Bone marrow (tissue), 2 donors: ENCODE measurements around the gene THEM4.
"Not testable (repeated sequence)": the region's sequence is repeated elsewhere in the genome, so short reads cannot be mapped to it uniquely, and the experiment has no call there.

ENCODE experiments used
- DNase-seq, 2 donors: peaks; one replicate each; lab custom pipeline; 2025; lab: John Stamatoyannopoulos, UW

THEM4 gene

DNA sequence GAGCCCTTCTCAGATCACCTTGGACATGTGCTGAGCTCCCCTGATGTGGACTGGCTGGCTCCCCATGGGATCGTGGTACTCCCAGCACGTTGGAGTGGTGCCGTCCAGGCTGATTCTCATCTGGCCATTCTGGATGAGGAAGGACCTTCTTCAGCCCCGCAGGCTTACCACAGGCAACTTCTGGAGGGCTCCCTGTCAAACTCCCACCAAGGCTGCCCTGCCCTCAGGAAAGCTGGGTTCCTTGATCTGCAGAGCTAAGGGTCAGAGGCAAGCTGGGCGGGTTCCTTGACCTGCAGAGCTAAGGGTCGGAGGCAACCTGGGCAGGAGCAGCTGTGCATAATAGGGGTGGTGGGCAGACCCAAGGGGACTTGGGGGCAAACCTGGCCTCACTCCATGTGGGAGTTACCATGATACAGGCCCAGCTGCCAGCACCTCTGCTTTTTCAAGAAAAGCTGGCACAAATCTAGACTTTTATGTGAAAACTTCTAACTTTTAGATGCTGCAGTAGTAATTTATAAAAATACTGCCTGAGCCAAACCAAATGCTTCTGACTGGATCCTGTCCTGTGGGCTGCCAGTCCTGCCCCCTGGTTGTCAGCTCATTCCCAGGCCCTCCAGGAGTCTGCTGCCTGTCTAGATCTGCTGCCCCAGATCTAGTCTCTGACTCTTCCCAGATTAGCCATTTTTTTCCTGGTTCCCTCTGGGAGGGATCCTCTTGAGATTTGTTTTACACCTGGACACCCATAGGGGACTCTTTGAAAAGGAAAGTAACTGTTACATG, 50.2 kb downstream of the THEM4 start:
- DNase-seq: no peak

DNA sequence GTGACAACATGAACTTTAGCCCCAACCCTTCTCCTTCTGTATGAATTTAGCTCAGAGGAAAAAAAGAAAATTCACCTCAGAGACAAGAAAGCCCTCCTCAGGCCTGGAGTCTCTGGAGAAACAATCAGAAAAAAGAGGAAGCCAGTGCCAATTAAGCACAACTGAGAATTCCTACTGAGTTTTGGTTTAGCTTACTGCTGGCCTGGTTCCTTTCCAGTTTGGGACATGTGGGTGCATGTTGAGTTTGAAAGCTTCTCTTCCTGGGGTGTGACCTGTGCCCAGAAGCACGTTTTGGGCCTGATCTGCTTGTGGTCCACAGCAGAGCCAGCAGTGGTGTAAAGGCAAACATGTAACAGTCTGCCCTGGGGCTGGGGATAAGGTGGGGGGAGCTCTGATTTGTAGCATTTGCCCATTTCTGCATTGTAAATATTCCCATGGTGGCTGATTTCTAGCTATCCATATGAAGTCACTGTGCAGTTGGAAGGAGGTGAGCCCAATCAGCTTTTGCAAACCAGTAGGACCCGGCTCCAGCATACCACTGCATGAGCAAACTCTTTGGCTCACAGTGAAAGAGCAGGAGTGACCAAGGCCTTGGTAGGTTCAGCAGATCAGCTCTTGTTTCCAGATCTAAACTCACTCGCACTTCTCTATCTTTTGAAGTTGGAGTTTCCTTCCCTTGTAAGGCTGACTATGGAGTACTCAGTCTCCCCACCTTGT, 51.1 kb downstream of the THEM4 start:
- DNase-seq: no peak

- DNase-seq: no peak
Observed at GRCh38 chr1:151855933-151856332, 53.4 kb downstream of the THEM4 start.

DNA sequence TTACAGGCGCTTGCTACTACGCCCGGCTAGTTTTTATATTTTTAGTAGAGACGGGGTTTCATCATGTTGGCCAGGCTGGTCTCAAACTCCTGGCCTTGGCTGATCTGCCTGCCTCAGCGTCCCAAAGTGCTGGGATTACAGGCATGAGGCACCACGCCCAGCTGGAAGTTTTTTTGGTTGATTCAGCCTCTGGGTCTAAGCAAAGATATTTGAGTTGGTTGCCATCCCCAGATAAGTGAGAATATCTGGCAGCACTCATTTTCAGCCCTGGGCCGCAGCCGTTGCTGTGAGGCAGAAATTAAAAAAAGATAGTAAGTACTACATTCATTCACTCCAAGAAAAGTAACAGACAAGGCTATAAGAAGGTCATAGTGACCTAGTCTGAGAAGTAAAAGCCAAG, 53.8 kb downstream of the THEM4 start:
- not testable (repeated sequence) for DNase-seq

- DNase-seq: no peak
Observed at GRCh38 chr1:151854658-151855057, 54.7 kb downstream of the THEM4 start.

- DNase-seq: no peak
Observed at GRCh38 chr1:151853411-151853943, 55.8 kb downstream of the THEM4 start, which contains the start of gene THEM5. TSS of gene THEM5 (minus strand) at chr1:151853712. CDS start at chr1:151853565, 147 bp downstream.

- no peak for DNase-seq
Observed at GRCh38 chr1:151852733-151853132, 56.6 kb downstream of the THEM4 start.

- DNase-seq: no peak
Observed at GRCh38 chr1:151851886-151852285, 57.4 kb downstream of the THEM4 start.

- DNase-seq: no peak
Observed at GRCh38 chr1:151849871-151850270, 59.4 kb downstream of the THEM4 start.

DNA sequence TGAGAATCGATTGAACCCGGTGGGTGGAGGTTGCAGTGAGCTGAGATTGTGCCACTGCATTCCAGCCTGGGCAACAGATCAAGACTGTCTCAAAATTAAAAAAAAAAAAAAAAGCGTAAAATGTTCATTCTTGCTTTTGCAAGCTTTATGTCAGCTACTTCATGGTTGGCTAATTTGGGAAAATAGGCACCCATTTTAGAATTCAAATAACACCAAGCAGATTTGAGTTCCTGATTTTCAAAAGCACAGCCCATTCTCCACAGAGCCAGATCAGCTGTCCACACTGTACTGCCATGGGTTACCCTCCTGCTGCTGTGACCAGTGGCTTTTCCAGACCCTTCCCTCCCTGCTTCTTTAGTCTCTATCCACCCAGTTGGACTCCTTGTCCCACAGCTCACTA, 60.2 kb downstream of the THEM4 start:
- DNase-seq: no peak

DNA sequence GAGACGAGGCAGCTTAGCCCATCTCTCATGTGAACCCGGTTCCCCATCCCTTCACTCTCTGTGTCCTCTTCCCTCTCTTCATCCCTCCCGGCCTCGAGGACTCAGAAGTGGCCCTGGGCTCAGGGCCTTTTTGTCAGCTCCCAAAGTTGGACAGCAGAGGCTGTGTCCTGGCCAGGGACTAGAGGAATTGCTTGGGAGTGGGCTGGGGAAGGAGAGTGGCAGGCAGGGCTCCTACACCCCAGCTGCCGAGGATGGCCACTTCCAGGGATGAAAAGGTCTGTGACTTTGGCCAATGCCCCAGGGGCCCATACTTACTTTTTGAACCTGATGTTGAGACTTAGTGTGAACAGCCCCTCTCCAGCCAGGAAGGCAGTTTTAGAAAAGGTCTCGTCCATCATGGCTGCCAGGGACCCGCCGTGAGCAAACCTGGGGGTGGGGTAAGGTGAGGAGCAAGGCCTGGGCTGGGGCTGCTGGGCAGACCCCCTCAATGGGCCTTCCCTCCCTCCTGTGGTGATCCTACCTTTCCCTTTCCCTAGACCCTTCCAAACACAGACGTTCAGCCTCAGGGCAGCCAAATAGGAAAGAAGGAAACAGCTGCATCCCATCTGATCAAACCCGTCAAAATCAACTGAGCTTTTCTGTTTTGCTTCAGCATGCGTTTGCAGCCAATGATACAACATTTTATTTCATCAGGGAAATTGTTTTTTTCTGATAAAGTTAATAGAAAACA, 61.3 kb downstream of the THEM4 start:
- DNase-seq: no peak

DNA sequence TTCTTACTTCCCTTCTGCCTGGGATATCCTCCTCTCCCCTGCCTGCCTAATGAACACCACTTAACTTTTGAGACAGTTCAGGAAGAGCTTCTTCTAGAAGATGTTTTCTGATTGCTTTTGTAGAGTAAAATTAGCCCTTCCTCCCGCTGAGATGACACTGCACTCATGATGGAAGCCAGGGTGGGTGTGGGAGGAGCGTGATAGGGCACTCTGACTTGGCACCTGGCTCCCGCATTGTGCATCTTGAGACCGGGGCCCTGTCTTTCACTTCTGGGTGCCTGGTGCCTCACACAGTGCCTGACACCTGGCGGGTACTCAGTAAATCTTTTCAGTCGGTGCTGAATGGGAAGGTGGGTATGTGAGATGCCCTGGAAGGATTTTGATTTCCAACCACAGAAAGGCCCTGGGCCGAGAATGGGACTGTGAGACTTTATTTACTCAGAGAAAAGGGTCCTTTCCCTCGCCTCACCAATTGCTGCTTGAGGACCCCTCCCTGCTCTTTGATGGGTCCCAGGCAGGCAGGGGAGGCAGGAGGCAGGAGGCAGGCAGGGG, 62.5 kb downstream of the THEM4 start:
- DNase-seq: no peak

- no peak for DNase-seq
Observed at GRCh38 chr1:151846062-151846568, 63.2 kb downstream of the THEM4 start.

DNA sequence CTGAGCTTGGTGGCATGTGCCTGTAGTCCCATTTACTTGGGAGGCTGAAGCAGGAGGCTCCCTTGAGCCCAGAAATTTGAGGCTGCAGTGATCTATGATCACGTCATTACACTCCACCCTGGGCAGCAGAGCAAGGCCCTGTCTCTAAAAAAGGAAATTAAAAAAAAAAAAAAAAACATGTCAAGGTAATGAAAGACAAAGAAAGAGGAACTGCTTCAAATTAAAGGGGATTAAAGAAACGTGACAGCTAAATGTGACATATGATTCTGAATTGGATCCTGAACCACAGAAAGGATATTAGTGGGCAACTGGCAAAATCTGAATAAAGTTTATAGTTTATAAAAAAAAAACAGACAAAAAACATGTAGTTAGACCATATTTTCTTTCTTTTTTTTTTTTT, 65.9 kb downstream of the THEM4 start:
- DNase-seq: no peak

GRCh38 chr1:151841141-151841540, 68.2 kb downstream of the THEM4 start:
- DNase-seq: no peak

- DNase-seq: no peak
Observed at GRCh38 chr1:151840421-151840820, 68.9 kb downstream of the THEM4 start.

GRCh38 chr1:151839457-151840403, 69.6 kb downstream of the THEM4 start, which contains the start of gene C2CD4D:
TSS of gene C2CD4D (minus strand) at chr1:151839820. CDS start at chr1:151838989, 831 bp downstream.
- DNase-seq: no peak

DNA sequence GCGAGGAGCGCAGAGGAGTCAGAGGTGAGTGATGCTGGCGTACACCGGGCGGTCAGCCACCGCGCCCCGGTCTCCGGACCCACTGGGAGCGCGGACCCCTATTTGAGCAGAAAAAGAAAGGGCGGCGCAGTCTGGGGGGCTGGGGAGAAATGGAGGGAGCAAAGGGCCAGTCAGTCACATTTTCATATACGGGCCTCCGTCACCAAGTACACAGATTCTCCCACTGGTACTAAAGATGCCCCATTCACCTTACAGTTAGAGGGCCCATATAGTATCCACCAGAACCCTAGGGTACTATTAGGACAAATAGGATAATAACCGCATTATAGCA, 70.3 kb downstream of the THEM4 start:
- DNase-seq: no peak

DNA sequence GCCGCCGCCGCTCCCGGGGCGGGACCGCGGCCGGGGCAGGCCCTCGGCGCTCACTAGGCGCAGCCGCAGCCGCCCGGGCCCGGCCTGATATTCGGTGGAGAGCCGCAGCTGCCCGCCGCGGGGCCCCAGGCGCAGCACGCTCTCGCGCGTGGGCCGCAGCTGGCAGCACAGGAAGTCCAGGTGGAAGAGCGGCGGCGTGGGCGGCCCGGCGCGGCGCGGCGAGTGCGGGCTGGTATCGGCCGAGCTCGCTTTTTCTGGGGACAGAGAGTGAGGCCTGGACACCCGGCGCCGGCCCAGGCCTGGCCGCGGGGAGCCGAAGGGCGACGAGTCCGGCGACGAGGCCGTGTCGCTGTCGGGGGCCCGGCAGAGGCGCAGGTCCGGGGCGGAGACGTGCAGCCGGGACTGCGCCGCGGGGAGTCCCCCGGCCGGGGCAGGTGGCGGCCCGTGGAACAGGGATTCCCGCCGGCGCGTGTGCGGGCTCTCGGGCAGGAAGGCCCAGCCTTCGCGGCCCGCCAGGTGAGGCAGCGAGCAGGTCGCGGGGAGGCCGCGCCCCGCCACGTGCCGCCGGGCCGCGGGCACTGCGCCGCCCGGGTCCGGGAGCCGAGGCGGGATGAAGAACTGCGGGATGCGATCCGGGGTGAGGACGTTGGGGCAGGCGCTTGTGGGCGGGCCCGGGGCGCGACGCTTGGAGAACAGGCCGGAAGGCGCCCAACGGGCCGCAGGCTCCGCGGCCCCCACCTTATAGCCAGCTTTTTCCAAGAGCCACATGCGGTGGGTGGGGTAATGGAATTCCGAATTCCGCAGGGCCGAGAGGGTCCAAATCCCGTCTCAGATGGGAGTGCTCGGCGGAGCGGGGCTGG, 70.9 kb downstream of the THEM4 start:
- DNase-seq: no peak

DNA sequence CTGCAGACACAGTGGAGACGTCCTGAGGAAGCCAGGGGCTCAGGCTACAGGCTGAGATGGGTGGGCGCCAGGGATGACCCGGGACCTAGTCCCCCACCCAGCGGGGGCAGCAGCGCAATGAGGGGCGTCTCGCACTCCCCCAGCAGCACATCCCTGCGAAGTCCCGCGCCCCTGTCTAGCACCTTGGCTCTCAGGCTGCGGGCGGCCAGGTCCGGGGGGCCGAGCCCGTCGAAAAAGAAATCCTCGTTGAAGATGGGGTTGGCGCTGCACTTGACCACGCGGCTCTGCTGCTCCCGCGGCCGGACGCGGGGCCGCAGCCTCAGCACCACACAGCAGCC, 71.5 kb downstream of the THEM4 start:
- no peak for DNase-seq
